Astrocyte (in vitro differentiated cells and primary cell): ENCODE measurements around the gene CENPT.

Experiments used
- EZH2 ChIP-seq: IDR thresholded peaks from 2 replicates; pipeline ENCODE4 v1.6.1; 2012; ENCODE audit warnings: mild to moderate bottlenecking, low read length, inconsistent platforms; ENCODE audit not compliant: insufficient read depth
- TF ChIP-seq, protein P1 (sequence below): IDR thresholded peaks from 2 replicates; pipeline ENCODE4 v1.5.1; 2011; ENCODE audit warnings: low read depth, mild to moderate bottlenecking, inconsistent platforms, low read length, moderate library complexity; ENCODE audit not compliant: insufficient read depth

DNA sequence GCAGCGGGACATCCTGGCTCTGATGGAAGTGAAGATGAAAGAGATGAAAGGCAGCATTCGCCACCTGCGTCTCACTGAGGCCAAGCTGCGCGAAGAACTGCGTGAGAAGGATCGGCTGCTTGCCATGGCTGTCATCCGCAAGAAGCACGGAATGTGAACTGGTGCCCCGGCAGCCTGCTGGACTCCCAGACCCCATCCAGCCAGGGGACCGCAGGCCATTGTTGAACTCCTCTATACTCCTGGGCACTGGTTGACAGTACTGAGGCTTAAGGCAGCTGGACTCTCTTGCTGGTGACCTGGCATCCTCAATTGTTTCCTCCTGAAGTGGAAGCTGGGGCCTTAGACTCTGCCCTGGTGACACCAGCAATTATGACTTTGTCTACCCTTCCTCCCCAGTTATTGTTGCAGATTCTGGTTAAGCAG is 4.1 kb downstream of the CENPT start:
- TF ChIP-seq, protein P1, sequence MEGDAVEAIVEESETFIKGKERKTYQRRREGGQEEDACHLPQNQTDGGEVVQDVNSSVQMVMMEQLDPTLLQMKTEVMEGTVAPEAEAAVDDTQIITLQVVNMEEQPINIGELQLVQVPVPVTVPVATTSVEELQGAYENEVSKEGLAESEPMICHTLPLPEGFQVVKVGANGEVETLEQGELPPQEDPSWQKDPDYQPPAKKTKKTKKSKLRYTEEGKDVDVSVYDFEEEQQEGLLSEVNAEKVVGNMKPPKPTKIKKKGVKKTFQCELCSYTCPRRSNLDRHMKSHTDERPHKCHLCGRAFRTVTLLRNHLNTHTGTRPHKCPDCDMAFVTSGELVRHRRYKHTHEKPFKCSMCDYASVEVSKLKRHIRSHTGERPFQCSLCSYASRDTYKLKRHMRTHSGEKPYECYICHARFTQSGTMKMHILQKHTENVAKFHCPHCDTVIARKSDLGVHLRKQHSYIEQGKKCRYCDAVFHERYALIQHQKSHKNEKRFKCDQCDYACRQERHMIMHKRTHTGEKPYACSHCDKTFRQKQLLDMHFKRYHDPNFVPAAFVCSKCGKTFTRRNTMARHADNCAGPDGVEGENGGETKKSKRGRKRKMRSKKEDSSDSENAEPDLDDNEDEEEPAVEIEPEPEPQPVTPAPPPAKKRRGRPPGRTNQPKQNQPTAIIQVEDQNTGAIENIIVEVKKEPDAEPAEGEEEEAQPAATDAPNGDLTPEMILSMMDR, result no peak
- no peak for TF ChIP-seq EZH2
